HCT116 (cell line): ENCODE data around the gene CPNE9. TPM values are rescaled to one million over a fixed set of nuclear protein-coding genes. Genes with fewer than 3 reads are reported as not detected.

ENCODE experiments used
- ATAC-seq: fragments of 200-7000 bp; cut with Tn5 transposase; 2 replicates; pipeline ENCODE4 v1.9.1; 2020; ENCODE audit warnings: mild to moderate bottlenecking, moderate library complexity
- BruUV-seq: library from RNA; stranded (reverse); fragments of 400-500 nt; replicated peaks from 2 replicates; lab custom pipeline; 2021; lab: Mats Ljungman, UMichigan
- CTCF ChIA-PET: fragments of 300-600 bp; sonication (Branson Sonifier 250); formaldehyde crosslinking; loops from one replicate; lab custom pipeline; 2021; ENCODE audit warnings: antibody characterized with exemption; lab: Charles Lee
- POLR2A ChIA-PET: fragments of 300-600, 350-600 bp; sonication (Branson Sonifier 250); formaldehyde crosslinking; loops from one replicate; lab custom pipeline; 2021; ENCODE audit warnings: antibody characterized with exemption; lab: Charles Lee
- RAD21 ChIA-PET, 2 experiments: fragments of 300-600 bp; sonication (Branson Sonifier 250); formaldehyde crosslinking; loops; one replicate each; lab custom pipeline; 2023; ENCODE audit warnings: low total read pairs in 2 of 2; ENCODE audit not compliant: uncharacterized antibody in 2 of 2, unreplicated experiment in 2 of 2, low non-redundant PET in 1 of 2; lab: Charles Lee
- DNase-seq: peaks from one replicate; pipeline ENCODE4 v3.0.0-alpha.2; 2010; ENCODE audit warnings: low read depth, low spot score
- H2AFZ ChIP-seq: fragments of 200-600 bp; shearing (Covaris generic), sonication (generic); 2 replicates; pipeline ENCODE4 v1.6.1; 2017; ENCODE audit warnings: low read depth, mixed run types, mixed read lengths, antibody characterized with exemption, low read length; ENCODE audit not compliant: poor library complexity, severe bottlenecking
- H3K27ac ChIP-seq: 2 replicates; pipeline ENCODE4 v1.5.1; 2012; ENCODE audit warnings: low read depth, low read length
- H3K27me3 ChIP-seq: fragments of 200-600 bp; sonication (generic); 2 replicates; pipeline ENCODE4 v1.6.1; 2016; ENCODE audit warnings: mixed run types, low read length, mixed read lengths; ENCODE audit not compliant: insufficient read depth
- H3K36me3 ChIP-seq, 2 experiments: fragments of 200-500 bp in 1 of 2; fragments of 200-600 bp in 1 of 2; sonication (Bioruptor generic) in 1 of 2; sonication (generic) in 1 of 2; 2 replicates each; pipeline versions ENCODE4 v1.5.1 to v1.6.1; 2014 to 2016; ENCODE audit warnings: low read length in 2 of 2, inconsistent platforms in 1 of 2, mixed read lengths in 1 of 2, mixed run types in 1 of 2; ENCODE audit not compliant: insufficient read depth in 2 of 2, control insufficient read depth in 1 of 2
- H3K4me1 ChIP-seq, 2 experiments: fragments of 200-600 bp in 1 of 2; sonication (generic) in 1 of 2; 2 replicates each; pipeline versions ENCODE4 v1.5.1 to v1.6.1; 2012 to 2017; ENCODE audit warnings: low read length in 2 of 2, inconsistent platforms in 1 of 2, mild to moderate bottlenecking in 1 of 2, mixed read lengths in 1 of 2, mixed run types in 1 of 2, moderate library complexity in 1 of 2; ENCODE audit not compliant: insufficient read depth in 2 of 2, control insufficient read depth in 1 of 2
- H3K4me2 ChIP-seq: fragments of 200-600 bp; sonication (generic); 2 replicates; pipeline ENCODE4 v1.6.1; 2017; ENCODE audit warnings: mixed run types, low read length, mixed read lengths
- H3K4me3 ChIP-seq, 2 experiments: fragments of 200-600 bp in 1 of 2; sonication (generic) in 1 of 2; replicated peaks in 1 of 2; 2 replicates each; pipeline ENCODE4 v1.5.1; 2011 to 2016; ENCODE audit warnings: low read length in 2 of 2, control low read depth in 1 of 2, low read depth in 1 of 2, mild to moderate bottlenecking in 1 of 2, mixed read lengths in 1 of 2, mixed run types in 1 of 2
- H3K79me2 ChIP-seq: fragments of 200-600 bp; sonication (generic); 2 replicates; pipeline ENCODE4 v1.6.1; 2017; ENCODE audit warnings: mild to moderate bottlenecking, mixed run types, low read length, moderate library complexity, mixed read lengths; ENCODE audit not compliant: insufficient read depth
- H3K9ac ChIP-seq: fragments of 200-600 bp; sonication (generic); 2 replicates; pipeline ENCODE4 v1.6.1; 2016; ENCODE audit warnings: low read length, mixed read lengths
- H3K9me2 ChIP-seq: fragments of 200-600 bp; sonication (generic), shearing (Covaris generic); 2 replicates; pipeline ENCODE4 v1.6.1; 2017; ENCODE audit warnings: mixed run types, mild to moderate bottlenecking, moderate library complexity; ENCODE audit not compliant: insufficient read depth
- H3K9me3 ChIP-seq, 2 experiments: fragments of 200-500 bp in 1 of 2; fragments of 200-600 bp in 1 of 2; sonication (Bioruptor generic) in 1 of 2; sonication (generic) in 1 of 2; 2 replicates each; pipeline ENCODE4 v1.6.1; 2014 to 2017; ENCODE audit warnings: low read length in 2 of 2, mixed read lengths in 2 of 2, inconsistent platforms in 1 of 2, low read depth in 1 of 2, mild to moderate bottlenecking in 1 of 2, mixed run types in 1 of 2, moderate library complexity in 1 of 2; ENCODE audit not compliant: control insufficient read depth in 1 of 2, insufficient read depth in 1 of 2
- H4K20me1 ChIP-seq: fragments of 200-600 bp; sonication (generic), shearing (Covaris generic); 2 replicates; pipeline ENCODE4 v1.6.1; 2017; ENCODE audit warnings: mixed run types, mild to moderate bottlenecking, moderate library complexity; ENCODE audit not compliant: insufficient read depth
- ATF3 ChIP-seq: IDR thresholded peaks from 2 replicates; pipeline ENCODE4 v1.6.1; 2012
- CEBPB ChIP-seq: IDR thresholded peaks from 2 replicates; pipeline ENCODE4 v1.6.1; 2012; ENCODE audit warnings: low read depth
- CTCF ChIP-seq, 3 experiments: fragments of 200-600 bp in 1 of 3; sonication (generic) in 1 of 3; IDR thresholded peaks in 2 of 3; conservative IDR thresholded peaks in 1 of 3; 2 replicates each; pipeline ENCODE4 v1.5.1; 2012 to 2017; ENCODE audit warnings: low read depth in 2 of 3, low read length in 2 of 3, antibody characterized with exemption in 1 of 3, borderline replicate concordance in 1 of 3, control low read depth in 1 of 3, mild to moderate bottlenecking in 1 of 3, mixed read lengths in 1 of 3, mixed run types in 1 of 3, moderate library complexity in 1 of 3; ENCODE audit not compliant: insufficient read depth in 1 of 3
- EGR1 ChIP-seq: IDR thresholded peaks from 2 replicates; pipeline ENCODE4 v1.6.1; 2012; ENCODE audit warnings: low read depth
- POLR2AphosphoS5 ChIP-seq: IDR thresholded peaks from 2 replicates; pipeline ENCODE4 v1.6.1; 2011; ENCODE audit warnings: mild to moderate bottlenecking, low read depth, low read length, moderate library complexity
- REST ChIP-seq: IDR thresholded peaks from 2 replicates; pipeline ENCODE4 v1.6.1; 2012; ENCODE audit warnings: low read depth
- ZFX ChIP-seq: fragments of 450-650 bp; IDR thresholded peaks from 2 replicates; pipeline ENCODE4 v1.6.1; 2017
- intact Hi-C: fragments of 100-400 bp; cut with micrococcal nuclease; formaldehyde crosslinking; loops from 2 replicates; pipeline ENCODE4 v1.10.0; 2022
- total RNA-seq: library from RNA; stranded (reverse); gene quantifications from one replicate; pipeline ENCODE4 v1.2.1, GENCODE V29; 2021; ENCODE audit not compliant: unreplicated experiment

Gene CPNE9
- total RNA-seq, 1 experiment from 2014 or later = 0.98 TPM

- Histone ChIP-seq H3K4me2 (peak overlapping the region; percentile 84), H4K20me1 (peaks cover 4% of the 10 kb centered on the region; the same call in 1 of the 2 replicates), H3K9ac (peak overlapping the region; percentile 97), H3K9me3 (no peaks in the 10 kb centered on the region), H3K79me2 (peaks cover 55% of the 10 kb centered on the region), H3K27ac (peak overlapping the region; percentile 98), H3K4me3 (peak overlapping the region; percentile 95), H3K9me2 (no peaks in the 10 kb centered on the region), H3K4me1 (peaks cover 19 to 33% of the 10 kb centered on the region in 2 experiments; a peak in 3 of 4 replicates), H2AFZ (no peak overlapping the region), H3K27me3 (no peaks in the 10 kb centered on the region), H3K36me3 (peaks cover 20 to 32% of the 10 kb centered on the region in 2 experiments)
- intact Hi-C loops = loop anchor here (10.0 kb wide), 1 partner anchor 377 kb away; no protein-coding TSS in a partner anchor
- BruUV-seq = no TSS peak
- no peak; the same call in 1 of the 2 replicates for ATAC-seq
- CTCF ChIA-PET = interaction anchor here (0.8 kb wide), 1 partner anchor 16 kb away, joined by 3 read pairs; no protein-coding TSS in a partner anchor
- RAD21 ChIA-PET = interaction anchor here in 1 of 2 experiments (1.1 kb wide), 1 partner anchor 16 kb away, joined by 4 read pairs; no protein-coding TSS in a partner anchor
- TF ChIP-seq EGR1 (no peak), CEBPB (no peak), CTCF (IDR thresholded peaks at IDR 0.05 in 2 of 3, conservative IDR thresholded peaks at IDR 0.05 in 1 of 3; ENCODE audit: borderline replicate concordance in 1 of 3, insufficient read depth in 1 of 3, low read depth in 2 of 3, low read length in 2 of 3) (no peak), ZFX (0 out of 2 replicates have a peak, but pooled peaks have one; percentile 58), ATF3 (no peak), POLR2AphosphoS5 (no peak), REST (no peak)
- DNase-seq = no peak
- POLR2A ChIA-PET = interaction anchor here (0.9 to 2.9 kb wide), 2 partner anchors 17 to 460 kb away, joined by 3 to 9 read pairs; partner anchors contain the start of gene OGG1
These were observed 28.6 kb downstream of the CPNE9 start for GRCh38 chr3:9732080-9732739.
